CD4-positive, alpha-beta T cell treated with Interleukin-12 subunit alpha and Interleukin-12 subunit beta, for 1 hour (primary cell): ENCODE data around the gene SDK1.

ENCODE experiments used
- DNase-seq: peaks from one replicate; pipeline ENCODE4 v3.0.0-alpha.2; 2020

Gene SDK1

DNA sequence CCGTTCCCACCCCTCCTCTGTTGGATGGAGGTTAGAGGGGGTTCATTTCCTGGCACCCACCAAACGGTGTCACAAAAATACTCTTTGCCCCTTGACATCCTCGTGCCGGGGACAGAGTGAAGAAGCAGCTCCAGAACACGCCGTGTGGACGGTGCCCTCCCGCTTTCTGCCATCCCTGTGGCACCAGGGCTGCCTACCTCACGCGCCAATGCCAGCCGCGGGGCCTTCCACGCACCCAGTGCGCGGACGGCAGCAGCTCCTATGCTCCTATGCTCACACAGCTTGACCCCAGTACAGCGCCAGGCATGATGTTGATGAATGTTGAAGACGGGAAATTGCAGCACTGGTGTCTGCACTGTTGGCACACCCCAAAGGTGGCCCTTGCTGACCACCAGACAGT lies 873.8 kb downstream of the SDK1 start:
- DNase-seq: no peak

DNA sequence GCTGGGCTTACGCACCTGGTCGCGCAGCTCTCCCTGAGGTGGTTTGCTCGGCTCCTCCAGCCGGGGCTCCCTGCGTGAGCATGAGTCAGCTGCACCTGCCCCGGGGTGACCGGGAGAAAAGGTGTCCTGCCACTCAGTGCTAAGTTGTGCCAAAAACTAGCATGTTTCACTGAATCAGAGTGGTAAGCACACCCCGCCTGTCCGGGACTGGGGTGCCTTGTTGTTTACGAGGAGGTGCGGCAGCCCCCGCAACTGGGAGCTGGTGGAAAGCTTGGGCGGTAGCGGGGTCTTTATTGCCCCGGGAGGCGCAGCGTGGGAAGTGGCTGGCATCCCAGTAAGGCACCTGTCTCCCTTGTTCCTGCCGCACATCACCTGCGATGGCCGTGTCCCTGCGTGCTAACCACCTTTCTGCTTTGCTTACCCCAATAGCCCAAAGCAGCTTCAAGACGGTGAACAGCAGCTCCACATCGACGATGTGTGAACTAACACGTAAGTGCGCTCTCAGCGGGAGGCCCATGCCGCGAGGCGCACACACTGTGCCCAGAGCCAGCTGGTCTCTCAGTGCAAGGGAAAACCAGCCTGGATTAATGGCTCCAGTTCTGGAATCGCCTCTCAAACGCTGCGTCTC lies 874.4 kb downstream of the SDK1 start:
- DNase-seq: no peak

DNA sequence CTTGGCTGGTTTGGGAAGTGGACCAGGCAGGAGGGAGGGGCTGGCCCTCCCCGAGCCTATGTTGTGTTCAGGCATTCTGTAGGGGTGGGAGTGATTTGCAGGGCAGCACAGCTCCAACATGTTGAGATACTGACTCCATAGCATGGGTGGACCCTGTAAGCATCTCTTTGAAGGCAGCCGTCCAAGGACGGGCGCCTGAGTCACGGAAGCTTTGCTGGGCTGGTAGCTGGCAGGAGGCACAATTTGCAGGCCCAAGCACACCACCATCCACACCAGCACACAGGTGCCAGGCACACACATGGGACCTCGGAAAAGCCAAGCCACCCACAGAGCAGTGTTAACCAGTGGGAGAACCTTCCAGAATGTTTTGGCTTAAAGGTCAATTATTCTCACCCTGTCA lies 875.9 kb downstream of the SDK1 start:
- DNase-seq: no peak

DNA sequence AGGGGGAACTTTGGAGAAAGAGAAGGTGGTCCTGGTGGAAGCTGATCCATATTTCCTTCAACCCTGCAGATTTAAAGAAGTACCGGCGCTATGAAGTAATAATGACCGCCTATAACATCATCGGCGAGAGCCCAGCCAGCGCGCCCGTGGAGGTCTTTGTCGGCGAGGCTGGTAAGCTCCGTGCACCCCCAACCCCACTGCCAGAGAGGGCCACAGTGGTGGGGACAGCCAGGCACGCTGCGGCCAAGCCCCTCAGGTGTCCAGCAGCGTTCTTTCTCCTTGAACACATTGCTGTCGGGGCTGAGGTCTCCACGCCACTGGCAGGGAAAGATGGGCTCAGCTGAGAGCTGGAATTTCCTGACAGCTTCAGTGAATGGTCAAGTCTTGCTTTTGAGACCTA lies 877.4 kb downstream of the SDK1 start:
- DNase-seq: no peak

DNA sequence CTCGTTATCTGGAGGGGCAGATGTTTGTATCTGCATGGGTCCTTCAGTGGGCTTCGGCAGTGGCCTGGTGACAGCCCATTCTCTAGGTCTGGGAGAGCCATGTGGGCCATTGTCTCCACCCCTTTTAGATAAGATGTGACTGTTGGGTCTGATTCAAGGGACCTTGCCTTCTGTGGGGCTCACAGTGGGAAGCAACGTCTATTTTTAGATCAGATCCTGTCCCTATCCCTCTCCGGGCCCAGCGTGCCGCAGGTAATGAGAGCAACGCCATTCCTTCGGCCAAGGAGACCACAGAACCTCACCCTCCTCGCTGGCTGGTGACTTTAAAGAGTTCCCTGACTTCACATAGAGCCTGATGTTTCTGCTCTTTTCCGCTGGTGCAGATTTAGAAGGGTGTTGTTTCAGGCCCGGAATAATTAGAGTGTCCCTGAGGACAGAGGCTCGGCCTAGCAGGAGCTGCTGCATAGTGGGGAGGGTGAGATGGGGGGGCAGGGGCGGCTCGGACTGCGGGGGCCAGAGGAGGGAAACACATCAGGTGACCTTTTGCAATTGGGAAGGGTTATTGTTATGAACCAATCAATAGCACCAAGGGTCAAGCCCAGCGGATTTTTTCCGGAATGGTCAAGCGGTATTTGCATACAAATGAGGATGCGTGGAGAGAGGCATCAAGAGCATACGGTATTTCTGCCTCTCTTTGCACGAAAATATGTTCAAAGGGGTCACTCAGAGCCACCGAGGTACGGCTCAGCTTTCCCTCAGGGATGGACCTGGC lies 878.0 kb downstream of the SDK1 start:
- no peak for DNase-seq

DNA sequence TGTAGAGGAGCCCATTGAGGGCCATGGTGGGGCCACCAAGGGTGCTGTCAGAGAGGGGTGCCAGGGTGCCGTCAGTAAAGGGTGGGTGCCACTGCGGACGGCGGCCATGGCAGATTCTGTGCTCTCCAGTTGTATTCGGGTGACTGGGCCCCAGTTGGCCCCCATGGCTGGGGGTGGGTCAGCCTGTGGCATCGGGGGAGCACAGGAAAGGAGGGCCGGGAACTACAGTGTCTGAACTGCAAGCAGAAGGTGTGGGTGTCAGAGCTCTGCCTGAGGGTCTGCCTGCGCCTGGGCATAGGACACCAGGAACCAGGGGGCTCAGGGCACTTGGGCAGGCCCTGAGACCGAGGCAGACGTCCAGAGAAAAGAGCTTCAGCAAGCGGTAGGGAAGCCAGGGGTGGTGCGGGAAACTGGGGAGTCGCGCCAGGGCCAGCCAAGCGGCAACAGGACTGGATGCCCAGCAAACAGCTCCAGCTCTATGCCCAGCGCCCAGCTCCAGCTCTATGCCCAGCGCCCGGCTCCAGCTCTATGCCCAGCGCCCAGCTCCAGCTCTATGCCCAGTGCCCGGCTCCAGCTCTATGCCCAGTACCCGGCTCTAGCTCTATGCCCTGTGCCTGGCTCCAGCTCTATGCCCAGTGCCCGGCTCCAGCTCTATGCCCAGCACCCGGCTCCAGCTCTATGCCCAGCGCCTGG lies 878.8 kb downstream of the SDK1 start:
- DNase-seq: no peak

DNA sequence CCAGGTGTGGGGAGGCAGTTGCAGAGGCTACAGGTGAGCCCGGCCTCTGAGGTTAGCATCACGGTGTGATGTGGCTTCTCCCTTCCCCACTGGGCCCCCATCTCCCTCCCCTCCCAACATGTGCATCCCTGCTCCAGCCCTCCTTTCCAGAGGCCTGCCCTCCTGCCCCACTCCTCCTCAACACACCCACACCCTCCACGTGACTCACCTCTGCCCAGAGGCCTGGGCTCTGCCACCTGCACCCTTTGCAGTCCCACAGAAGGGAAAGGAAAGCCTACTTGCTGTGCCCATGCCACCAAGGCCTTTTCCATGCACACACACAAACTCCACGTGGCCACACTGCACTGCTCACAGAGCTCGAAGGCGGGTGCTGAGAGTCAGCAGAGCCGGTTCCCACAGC lies 880.4 kb downstream of the SDK1 start:
- no peak for DNase-seq

DNA sequence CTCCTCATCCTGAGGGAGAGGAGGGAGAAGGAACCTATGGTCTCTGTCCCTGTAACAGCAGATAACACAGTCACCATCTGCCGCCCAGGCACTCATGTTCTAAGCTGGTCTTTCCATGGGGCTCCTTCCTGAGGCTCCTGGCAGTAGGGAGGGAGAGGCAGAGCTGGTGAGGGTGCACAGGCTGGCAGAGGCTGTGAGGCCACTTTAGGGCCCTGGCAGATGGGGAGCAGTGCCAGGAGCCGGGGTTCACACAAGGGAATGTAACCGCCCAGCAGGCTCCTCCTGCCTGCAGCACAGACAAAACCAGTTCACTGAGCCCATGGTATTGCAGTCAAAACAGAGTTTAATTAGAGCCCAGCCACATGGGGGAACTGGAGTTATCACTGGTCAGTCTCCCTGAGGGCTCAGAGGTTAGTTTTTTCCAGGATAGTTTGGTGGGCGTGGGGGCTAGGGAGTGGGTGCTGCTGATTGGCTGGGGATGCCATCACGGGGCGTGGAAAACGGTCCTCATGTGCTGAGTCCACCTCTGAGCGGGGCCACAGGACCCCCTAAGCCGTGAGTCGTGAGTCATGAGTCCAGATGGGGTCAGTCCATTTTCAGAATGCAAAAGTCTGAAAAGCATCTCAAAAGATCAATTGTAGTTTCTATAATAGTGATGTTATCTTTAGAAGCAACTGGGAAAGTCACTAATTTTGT lies 881.7 kb downstream of the SDK1 start:
- no peak for DNase-seq

DNA sequence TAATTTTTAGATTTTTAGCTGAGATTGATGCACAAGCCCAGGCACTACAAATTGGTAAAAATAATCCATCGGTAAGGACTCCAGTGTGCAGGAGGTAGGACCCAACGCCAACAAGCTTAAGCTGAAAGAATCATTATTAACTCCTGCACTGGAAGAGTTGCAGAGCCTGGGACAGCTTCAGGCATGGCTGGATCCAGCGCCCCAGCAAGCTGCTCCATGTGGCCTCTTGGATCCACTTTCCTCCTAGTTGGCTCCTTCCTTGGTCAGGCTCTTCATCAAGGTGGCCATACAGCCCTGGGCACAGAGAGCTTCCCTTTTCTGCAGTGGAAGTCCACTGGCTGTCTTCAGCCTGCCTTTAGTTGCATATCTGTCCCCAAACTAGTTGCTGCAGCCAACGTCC lies 883.6 kb downstream of the SDK1 start:
- DNase-seq: no peak

DNA sequence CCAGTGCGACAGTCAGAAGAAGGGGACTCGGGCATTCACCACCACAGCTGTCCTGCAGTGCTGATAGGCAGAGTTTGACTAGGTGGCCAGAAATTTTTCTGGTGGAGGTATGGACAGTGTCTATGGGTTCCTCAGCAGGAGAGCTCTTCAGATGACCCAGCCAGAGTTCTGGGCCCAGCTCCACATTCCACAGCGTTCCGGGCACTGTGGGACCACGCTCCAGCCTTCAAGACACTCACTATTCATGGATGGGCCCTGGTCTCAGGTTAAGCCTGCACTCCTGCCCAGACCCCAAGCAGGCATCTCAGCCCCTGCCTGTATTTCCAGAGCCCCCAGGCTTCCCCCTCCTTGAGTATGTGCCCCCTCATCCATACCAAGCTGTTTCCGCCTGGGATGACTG lies 884.1 kb downstream of the SDK1 start:
- no peak for DNase-seq

DNA sequence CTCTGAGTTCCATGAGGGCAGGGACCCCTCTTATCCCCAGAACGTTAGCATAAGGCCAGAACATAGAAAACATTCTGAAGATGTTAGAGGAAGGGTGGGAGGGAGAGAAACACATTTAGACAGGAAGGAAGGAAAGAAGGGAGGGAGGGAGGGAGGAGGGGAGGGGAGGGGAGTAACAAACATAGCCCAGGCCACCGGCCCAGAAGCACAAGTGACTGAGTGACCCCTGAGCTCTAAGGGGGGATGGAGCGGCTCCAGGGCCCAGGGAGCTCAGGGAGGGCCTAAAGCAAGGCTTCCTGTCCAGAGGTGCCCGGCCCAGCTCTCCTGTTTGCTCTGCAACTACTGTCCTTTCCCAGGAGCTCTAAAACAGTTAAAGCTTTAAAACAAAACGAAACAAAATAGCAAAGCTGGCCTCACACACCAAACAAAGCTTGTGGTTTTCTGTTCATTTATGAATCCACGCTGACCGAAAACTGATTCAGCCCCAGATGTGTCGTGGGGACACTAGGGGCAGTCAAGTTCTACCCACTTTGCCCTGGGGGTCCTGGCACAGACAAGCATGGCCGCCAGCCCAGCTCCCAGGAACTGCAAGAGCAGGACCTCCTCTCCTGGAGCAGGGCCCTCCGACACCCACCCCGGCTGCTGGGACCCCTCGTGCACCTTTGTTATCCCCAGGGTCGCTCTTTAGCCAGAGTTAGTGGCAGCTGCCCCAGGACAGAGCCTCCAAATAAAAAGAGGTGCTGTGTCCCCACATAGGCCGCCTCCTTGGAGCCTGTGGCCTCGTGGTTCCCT lies 884.9 kb downstream of the SDK1 start:
- DNase-seq: no peak

DNA sequence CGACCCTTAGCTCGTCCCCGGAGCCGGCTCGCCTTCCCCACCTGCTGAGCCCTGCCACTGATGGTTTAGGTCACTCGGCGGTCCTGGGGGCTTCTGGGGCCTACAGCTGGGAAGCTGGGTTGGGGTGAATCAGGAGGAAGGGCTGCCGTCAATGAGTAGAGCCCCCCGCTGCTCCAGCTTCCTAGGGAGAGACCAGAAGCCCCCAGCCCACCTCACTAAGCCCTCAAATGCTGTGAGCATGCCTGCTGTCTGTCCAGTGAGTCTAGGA lies 885.4 kb downstream of the SDK1 start:
- DNase-seq: no peak

DNA sequence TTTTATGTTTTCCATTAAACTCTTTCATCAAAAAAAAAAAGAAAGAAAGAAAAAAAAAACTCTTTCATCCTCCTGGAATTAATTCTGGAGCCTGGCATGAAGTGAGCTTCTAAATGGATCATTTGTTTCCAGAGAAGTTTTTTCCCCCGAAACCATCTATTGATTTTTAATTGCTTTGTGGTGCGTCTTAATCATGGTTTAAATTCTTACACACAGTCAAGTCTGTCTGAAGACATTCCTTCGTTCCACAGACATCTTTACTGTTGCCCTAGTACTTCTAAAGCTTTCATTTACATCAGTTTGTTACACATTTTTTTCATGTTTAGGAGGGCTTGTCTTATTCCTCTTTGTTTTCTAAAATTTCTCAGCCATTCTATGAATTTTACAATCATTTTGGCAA lies 887.6 kb downstream of the SDK1 start:
- DNase-seq: no peak

DNA sequence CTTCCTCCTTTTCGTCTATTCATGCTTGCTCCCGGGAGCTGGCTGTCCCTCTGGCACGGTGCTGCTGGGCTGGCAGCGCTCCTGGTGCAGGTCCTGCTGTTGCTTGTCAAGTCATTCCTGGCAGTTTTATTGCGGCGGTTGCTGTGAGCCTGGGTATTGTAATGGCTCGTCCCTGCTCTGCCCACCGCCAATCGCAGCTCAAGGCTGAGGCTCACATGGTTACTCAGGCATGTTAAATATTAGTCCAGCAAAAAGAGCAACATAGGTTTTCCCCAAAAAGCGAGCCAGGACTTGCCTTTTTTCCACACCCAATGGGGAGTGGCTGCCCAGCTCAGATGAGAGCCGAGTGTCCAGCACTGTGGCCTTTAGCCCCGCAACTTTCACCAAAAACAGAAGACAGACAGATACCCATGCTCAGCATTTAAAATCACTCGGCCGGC lies 888.1 kb downstream of the SDK1 start:
- DNase-seq: no peak

DNA sequence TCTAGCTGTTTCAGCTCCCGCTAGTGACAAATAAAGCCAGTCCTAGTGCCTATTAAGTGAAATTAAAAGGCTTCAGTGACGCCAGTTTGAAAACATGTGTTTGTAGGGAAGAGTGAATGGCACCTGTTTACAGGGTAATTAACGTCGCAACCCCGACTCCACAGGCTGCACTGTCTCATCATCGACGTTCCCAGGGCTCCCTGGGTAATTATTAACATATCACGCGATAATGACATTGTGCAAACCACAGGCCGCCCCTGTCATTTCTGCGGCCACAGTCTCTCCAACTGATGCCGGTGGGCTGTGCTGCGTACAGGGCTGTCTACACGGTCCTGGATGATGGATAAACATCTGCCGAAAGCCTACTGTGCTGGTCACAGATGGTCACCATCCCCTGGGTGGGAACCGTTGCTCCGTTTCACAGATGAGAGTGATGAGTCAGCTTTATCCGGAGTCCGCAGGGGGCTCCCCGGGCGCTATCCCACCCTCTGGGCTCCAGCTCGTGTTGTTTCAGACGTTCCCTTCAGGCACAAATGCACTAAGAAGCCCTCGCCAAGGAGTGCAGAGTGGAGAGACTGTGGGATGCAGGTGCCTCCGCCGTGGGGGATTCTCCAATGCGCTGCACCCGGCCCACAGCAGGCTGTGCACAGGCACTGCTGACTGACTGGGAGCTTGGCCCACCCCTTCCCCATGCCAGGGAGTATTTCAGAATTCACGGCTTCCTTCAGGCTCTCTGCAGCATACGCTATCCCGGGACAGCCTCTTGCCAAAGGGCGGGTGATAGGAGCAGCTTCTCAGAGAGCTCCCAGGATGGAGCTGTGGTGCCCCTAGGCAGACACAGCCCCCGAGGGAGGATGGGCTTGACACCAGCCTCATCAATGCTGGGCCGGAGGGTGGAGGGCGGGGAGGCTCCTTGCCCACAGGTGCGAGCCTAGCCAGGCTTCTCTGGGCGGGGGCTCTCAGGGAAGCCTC lies 889.2 kb downstream of the SDK1 start:
- no peak for DNase-seq

DNA sequence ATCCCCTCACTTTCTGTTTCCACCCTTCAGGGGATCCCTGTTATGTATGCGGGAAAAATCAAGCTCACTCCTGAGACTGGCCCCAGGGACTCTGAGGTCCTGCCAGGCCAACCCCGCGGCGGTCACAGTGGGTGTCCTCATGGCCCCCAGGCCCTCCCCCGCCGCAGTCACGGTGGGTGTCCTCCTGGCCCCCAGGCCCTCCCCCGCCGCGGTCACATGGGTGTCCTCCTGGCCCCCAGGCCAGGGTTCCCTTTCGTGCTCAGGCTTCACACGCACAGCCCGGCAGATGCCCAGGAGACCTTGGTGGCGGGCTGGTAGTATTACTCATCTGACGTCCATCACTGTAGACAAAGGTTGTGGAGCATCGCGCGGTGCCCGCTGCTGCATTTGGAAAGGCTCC lies 890.0 kb downstream of the SDK1 start:
- no peak for DNase-seq

DNA sequence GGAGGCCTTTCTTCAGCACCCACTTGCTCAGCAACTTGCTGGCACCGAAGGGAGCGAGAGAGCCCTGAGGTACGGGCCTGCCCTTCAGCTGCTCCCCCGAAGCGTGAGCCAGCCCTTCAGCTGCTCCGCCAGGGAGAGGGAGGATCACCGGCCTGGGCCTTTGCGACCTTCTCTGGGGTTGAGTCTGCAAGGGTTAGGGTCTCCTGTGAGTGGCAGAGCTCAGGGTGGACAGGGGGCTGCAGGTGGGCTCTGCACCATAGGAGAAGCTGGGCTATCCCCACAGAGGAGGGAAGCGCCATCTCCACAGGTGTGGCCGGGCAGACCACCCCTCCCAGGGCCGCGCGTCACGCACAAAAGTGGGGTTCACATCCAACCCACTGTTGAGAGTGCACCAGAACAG lies 890.5 kb downstream of the SDK1 start:
- no peak for DNase-seq

DNA sequence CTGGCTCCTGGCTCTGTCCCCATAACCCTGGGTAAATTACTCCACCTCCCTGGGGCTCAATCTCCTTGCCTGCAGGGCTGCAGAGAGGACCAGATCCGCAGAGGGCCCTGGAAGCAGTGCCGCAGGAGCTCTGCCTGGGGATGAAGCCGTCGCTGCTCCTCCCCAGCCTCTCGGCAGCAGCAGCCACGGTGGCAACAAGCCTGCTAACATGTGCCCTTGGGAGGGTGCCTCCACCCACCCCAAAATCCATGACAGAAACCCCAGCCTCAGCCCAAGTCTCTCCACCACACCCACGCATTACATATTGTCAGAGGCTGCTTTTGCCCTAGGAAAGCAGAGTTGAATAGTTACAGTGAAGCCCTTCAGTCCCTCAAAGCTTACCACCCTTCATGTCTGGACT lies 894.6 kb downstream of the SDK1 start:
- DNase-seq: no peak

DNA sequence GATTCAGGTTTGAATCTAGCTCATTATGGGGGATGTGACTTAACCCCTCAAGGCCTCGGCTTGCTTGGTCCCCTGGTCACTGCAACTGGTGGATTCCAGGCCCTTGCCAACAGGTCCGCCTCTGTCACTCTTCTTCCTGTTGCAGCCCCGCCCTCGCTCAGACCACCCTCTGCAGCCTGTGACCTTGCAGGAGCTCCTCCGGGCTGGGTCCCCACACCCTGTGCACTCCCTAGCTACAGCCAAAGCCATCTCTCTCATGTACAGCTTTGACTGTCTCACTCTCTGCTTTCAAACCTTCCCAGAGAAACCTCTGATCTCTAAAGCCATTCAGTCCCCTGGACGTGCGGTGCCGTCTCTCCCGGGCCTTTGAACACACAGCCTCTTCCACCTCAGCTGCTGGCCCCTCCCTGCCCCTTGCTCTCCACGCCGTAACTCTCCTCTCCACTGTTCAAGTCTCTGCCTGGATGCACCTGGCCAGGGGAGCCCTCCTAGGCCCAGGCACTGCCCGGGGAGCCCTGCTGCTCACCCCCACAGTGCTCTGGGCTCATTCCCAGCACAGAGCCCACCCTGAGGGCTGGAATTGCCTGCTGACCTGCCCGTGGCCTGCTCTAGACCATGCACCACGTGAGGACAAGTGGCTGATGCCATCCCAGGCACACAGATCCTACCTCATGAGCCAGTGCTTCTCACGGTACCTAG lies 895.2 kb downstream of the SDK1 start:
- DNase-seq: no peak

DNA sequence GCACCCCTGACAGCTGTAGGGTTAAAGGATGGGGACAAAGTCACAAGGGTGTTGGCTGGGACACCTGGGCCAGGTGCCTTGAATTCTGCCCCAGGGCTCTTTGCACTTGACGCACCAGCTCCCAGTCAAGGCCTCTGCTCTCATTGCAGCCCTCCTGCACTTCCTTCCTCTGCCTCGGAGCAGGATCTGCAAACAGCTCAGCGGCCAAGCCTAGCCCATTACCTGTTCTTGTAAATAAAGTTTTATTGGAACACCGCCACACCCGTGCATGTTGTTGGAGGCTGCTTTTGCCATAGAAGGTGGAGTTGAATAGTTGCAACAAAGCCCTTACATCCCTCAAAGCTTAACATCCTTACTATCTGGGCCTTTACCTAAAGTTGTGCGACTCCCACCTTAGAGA lies 897.2 kb downstream of the SDK1 start:
- DNase-seq: no peak

DNA sequence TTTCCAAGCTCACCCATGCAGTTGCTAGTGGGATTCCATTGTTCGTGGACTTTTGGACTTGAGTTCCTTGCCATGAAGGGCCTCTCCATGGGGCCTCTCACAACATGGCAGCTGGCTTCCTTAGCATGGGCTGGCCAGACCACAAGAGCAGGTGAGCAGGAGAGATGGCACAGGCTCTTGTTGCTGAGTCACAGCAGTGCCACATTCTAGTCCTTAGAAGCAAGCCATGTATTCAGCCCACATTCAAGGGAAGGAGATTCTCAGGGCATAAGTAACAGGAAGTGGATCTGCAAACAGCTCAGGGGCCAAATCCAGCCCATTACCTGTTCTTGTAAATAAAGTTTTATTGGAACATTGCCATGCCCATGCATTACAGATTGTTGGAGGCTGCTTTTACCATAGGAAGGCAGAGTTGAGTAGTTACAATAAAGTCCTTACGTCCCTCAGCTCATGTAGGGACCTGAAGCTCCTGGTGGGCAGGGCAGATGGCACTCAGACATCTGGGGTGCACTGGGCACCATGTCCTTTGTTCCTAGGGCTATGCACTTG lies 899.6 kb downstream of the SDK1 start:
- DNase-seq: no peak
